Left renal pelvis (tissue), 4 donors: ENCODE measurements around the gene OR1S2. TPM values are rescaled to one million over a fixed set of nuclear protein-coding genes. Genes with fewer than 3 reads are reported as not detected.
"Not testable (repeated sequence)": the region's sequence is repeated elsewhere in the genome, so short reads cannot be mapped to it uniquely, and the experiment has no call there.

ENCODE experiments used
- DNase-seq, 4 donors: peaks; one replicate each; pipeline ENCODE4 v3.0.0-alpha.2; 2013; ENCODE audit warnings: low read depth in 4 of 4, low spot score in 3 of 4
- polyA plus RNA-seq, 4 donors: library from polyadenylated mRNA; unstranded; fragments of 120-200 nt; gene quantifications; one replicate each; pipeline ENCODE4 v1.2.1, GENCODE V29; 2013; ENCODE audit not compliant: insufficient read length in 4 of 4

OR1S2 gene, protein sequence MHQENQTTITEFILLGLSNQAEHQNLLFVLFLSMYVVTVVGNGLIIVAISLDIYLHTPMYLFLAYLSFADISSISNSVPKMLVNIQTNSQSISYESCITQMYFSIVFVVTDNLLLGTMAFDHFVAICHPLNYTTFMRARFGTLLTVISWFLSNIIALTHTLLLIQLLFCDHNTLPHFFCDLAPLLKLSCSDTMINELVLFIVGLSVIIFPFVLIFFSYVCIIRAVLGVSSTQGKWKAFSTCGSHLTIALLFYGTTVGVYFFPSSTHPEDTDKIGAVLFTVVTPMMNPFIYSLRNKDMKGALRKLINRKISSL
- not detected for polyA plus RNA-seq

DNA sequence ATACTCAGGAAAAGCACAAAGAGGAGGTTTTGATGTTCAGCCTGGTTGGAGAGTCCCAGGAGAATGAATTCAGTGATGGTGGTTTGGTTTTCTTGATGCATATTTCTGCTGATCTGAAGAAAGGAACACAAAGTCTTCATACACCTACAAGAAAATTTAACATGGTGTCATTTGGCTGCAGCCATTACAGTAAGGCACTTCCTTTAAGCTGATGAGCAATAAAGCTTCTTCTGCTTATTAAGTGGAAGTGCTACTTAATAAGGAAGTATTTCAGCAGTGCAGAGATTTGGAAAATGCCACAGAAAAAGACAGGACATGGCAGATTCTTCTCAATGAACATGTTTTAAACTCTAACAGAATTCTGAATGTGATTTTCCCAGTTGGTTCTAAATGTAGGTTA is at the start of gene OR1S2:
OR1S2 (minus strand) TSS at position 101 of the 400 bp plus-strand sequence; CDS start at position 101, 0 bp downstream.
- no peak for DNase-seq

DNA sequence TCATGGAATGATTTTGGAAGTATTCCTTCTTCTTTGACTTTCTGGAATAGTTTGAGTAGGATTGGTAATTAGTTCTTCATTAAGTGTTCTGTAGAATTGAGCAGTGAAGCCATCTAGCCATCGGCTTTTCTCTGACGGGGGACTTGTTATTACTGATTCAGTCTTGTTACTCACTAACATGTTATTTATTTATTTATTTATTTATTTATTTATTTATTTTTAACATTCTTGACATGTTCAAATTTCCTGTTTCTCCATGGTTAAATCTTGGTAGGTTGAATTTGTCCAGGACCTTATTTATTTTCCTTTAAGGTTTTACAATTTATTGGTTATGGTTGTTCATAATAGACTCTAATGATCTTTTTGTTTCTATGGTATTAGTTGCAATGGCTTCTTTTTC is 40.0 kb upstream of the OR1S2 start:
- DNase-seq: no peak

GRCh38 chr11:58227956-58228615 is 24.1 kb upstream of the OR1S2 start:
- no peak for DNase-seq

- no peak for DNase-seq
Observed at GRCh38 chr11:58222721-58223120, 18.8 kb upstream of the OR1S2 start.

DNA sequence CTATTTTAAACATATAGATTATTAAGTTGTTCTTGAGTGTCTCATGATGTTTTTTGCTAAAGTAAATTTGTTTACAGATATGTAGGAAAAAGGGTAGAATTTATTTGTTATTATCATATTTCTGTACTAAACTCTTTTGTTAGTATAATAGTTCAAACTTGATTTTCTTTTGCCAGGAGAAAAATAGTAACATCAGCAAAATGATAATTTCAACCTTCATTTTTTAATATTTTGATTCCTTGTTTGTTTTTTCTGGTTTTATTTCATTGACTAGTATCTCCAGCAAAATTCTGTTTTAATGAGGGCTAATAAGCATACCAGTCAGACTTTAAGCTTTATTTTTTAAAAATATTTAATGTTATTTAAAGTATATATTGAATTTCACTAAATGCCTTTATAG is 12.5 kb upstream of the OR1S2 start:
- DNase-seq: no peak

DNA sequence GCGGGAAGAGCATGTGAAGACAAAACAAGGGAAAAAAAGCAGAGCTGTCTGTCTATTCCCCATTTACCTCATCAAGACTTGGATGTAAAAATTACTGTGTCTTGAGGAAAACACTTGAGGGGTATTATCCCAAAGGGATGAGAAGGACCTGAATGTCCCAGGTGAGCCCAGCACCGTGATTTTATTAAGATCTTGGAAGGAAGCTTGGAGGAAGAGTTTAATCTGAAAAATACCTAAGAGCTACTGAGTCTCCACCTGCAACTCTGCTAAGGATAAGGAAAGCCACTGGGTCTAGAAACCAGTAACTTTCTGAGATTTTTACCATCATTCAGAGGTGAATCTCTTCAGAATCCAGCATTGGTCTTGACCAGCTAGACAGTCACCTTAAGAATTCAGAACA is 8.5 kb upstream of the OR1S2 start, which contains the start of gene OR1S1:
OR1S1 (plus strand) TSS at position 301 of the 400 bp plus-strand sequence.
- not testable (repeated sequence) for DNase-seq

DNA sequence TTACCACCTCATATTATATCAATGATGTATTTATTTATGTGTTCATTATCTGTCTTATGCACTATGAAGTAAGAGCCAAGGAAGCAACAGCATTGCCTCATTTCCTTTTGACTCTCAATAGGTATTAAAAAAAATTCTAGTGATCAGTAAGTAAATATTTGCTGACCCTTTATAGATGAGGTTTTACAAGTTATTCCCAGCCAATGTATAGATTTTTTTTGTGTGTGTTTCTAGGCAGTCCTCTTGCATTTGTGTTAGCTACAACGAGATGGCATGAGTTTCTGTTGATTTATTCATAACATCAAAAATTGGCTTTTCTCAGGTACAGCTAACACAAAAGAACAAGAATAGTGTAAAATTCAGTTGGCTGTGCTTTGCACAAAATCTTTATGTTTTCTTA is 4.7 kb downstream of the OR1S2 start:
- no peak for DNase-seq

DNA sequence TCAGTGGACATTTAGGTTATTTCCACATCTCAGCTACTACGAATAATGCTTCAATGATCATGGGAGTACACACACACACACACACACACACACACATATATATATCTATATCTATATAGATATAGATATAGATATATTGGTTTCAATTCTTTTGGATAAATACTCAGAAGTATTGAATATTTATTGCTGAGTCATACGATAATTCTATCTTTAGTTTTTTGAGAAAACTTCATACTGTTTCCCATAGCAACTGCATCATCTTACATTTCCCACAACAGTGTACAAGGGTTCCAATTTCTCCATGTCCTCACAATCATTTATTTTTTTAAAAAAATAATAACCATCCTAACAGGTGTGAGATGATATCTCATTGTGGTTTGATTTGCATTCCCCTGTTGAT is 8.0 kb downstream of the OR1S2 start:
- no peak for DNase-seq

- DNase-seq: no peak
Observed at GRCh38 chr11:58193391-58193790, 10.6 kb downstream of the OR1S2 start.

GRCh38 chr11:58192229-58192628 is 11.7 kb downstream of the OR1S2 start:
- no peak for DNase-seq

DNA sequence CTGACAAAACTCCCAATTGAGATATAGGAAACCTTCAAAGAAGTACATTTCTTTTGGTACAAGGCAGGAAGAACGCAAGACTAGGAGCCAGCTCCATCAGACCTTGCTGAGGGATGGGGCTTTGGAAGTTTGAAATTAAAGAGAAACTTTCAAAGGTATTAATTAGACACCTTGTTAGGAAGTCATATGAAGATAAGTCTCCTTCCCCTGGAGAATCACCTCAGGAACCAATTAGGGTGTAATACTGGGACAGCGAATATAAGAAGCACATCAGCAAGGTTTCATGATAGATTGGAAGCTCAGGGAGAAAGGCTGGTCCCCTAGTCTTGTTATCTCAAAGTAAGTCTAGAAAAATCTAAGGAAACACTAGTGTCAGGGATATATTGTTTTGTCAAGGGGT is 15.2 kb downstream of the OR1S2 start, which contains the start of gene OR9Q2:
OR9Q2 (plus strand) TSS at position 301 of the 400 bp plus-strand sequence. CDS start 1,421 bp downstream, outside the sequence.
- DNase-seq: no peak

- DNase-seq: no peak
Observed at GRCh38 chr11:58186938-58187337, 17.0 kb downstream of the OR1S2 start.

DNA sequence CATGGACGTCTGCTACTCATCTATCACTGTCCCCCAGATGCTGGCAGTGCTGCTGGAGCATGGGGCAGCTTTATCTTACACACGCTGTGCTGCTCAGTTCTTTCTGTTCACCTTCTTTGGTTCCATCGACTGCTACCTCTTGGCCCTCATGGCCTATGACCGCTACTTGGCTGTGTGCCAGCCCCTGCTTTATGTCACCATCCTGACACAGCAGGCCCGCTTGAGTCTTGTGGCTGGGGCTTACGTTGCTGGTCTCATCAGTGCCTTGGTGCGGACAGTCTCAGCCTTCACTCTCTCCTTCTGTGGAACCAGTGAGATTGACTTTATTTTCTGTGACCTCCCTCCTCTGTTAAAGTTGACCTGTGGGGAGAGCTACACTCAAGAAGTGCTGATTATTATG is 24.3 kb downstream of the OR1S2 start:
- no peak for DNase-seq

DNA sequence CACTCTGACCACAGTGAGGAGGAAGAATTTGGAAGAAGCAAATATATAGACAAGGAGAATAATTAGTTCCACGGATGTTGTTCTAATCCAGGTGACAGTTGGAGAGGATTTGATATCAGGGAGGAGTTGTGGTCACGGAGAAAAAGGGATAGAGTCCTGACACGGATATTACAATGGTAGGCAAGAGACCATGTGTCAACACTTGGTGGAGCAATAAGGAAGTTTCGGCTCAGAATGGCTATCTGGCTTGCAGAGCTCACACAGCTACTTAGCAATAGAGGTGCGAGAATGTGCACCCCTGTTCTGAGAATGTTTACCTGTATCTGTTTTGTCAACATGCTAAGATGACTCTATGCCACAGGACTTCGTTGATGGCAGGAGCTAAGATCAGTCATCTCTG is 25.5 kb downstream of the OR1S2 start:
- DNase-seq: no peak

GRCh38 chr11:58177409-58178054 is 26.4 kb downstream of the OR1S2 start:
- DNase-seq: no peak

DNA sequence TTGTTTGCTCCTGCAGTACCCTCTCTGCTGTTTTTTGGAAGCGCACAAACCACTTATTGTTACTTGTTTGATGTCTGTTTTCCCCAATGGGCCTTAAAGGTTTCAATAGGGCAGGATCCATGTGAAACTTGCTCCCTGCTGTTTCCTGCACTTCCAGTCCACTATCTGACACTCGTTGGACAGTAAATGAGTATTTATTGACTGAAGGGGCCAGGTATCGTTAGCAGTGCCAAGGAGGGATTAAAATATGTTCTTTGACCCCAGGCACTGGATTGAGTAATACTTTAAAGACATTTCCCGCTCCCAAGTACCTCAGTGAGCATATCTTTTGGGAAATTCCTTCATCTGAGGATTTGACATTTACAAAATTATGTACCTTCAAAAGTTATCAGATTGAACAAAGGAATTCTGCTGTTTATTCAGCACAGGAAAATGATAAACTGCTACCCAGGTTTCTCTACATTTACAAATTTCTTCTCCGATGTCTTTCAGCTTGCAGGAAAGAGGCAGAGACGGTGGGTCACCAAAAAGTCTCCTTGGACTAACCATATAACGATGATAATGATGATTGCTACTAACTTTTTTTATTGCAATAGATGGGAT is 38.3 kb downstream of the OR1S2 start:
- no peak for DNase-seq

DNA sequence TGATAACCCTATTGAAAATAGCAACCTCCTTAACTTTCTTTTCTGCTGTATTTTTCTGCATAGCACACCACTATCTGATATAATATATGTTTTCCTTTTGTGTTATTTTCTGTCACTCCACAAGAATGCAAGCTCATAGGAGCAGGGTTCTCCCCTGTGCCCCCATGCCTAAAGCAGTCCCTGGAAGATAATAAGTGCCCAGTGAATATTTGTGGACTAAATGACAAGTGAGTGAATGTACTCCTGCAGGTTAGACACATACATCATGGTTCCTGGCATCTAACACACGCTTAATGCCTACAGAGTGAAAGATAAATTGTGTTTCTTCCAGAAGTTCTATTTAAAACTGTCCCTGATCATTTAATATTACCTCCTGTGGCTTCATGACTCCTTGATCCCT is 39.0 kb downstream of the OR1S2 start:
- DNase-seq: no peak

DNA sequence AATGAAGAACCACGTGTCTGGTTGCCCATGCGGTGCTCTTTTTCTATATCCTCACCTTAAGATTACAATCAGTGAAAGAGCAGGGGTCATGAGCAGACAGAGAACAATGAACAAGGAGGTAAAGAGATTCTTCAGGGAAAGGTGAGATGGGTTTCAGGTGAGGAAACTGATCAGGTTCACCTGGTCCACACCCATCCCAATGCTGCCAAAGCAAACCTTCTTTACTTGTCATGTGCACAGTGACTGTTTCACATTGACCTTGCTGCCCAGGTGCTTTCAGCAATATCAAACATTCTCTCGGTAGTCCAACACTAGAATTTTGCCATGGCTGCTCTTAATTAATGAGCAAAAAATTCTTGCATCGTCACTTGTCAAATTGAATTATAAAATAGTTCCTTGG is 39.6 kb downstream of the OR1S2 start:
- DNase-seq: no peak
